ENCODE measurements around the gene UBB.

The UBB gene

GRCh38 chr17:16380640-16381495 lies at the start of gene UBB:
Gene UBB, plus strand, starts transcription at chr17:16381091. Its CDS starts 817 bp downstream, at chr17:16381908.
- in situ Hi-C loops (cut with MboI; ENCODE audit: low sequenced_read_pairs) = no loop called here

- in situ Hi-C loops (cut with MboI; ENCODE audit: low sequenced_read_pairs) = no loop called here
Measured at GRCh38 chr17:16338391-16338790, 42.5 kb upstream of the UBB start.

- in situ Hi-C loops (cut with MboI; ENCODE audit: low sequenced_read_pairs) = no loop called here
Measured at GRCh38 chr17:16339402-16339801, 41.5 kb upstream of the UBB start.

GRCh38 chr17:16339959-16340358 lies 40.9 kb upstream of the UBB start:
- in situ Hi-C loops (cut with MboI; ENCODE audit: low sequenced_read_pairs) = no loop called here

- in situ Hi-C loops (cut with MboI; ENCODE audit: low sequenced_read_pairs) = no loop called here
Measured at GRCh38 chr17:16342979-16343378, 37.9 kb upstream of the UBB start.

- in situ Hi-C loops (cut with MboI; ENCODE audit: low sequenced_read_pairs) = no loop called here
Measured at GRCh38 chr17:16343569-16343968, 37.3 kb upstream of the UBB start.

- in situ Hi-C loops (cut with MboI; ENCODE audit: low sequenced_read_pairs) = no loop called here
Measured at GRCh38 chr17:16345565-16345964, 35.3 kb upstream of the UBB start.

GRCh38 chr17:16346721-16347271 lies 34.1 kb upstream of the UBB start:
- in situ Hi-C loops (cut with MboI; ENCODE audit: low sequenced_read_pairs) = no loop called here

GRCh38 chr17:16348586-16348985 lies 32.3 kb upstream of the UBB start:
- in situ Hi-C loops (cut with MboI; ENCODE audit: low sequenced_read_pairs) = no loop called here

- in situ Hi-C loops (cut with MboI; ENCODE audit: low sequenced_read_pairs) = no loop called here
Measured at GRCh38 chr17:16349431-16349830, 31.5 kb upstream of the UBB start.

GRCh38 chr17:16351831-16352230 lies 29.1 kb upstream of the UBB start:
- in situ Hi-C loops (cut with MboI; ENCODE audit: low sequenced_read_pairs) = no loop called here

- in situ Hi-C loops (cut with MboI; ENCODE audit: low sequenced_read_pairs) = no loop called here
Measured at GRCh38 chr17:16352303-16352666, 28.6 kb upstream of the UBB start.

- in situ Hi-C loops (cut with MboI; ENCODE audit: low sequenced_read_pairs) = no loop called here
Measured at GRCh38 chr17:16352667-16353316, 28.1 kb upstream of the UBB start.

GRCh38 chr17:16353317-16354174 lies 27.3 kb upstream of the UBB start, which contains the start of gene CENPV:
Gene CENPV, minus strand, starts transcription at chr17:16353469. Its CDS starts 33 bp downstream, at chr17:16353436.
- in situ Hi-C loops (cut with MboI; ENCODE audit: low sequenced_read_pairs) = no loop called here

- in situ Hi-C loops (cut with MboI; ENCODE audit: low sequenced_read_pairs) = no loop called here
Measured at GRCh38 chr17:16354585-16354984, 26.3 kb upstream of the UBB start.

- in situ Hi-C loops (cut with MboI; ENCODE audit: low sequenced_read_pairs) = no loop called here
Measured at GRCh38 chr17:16358394-16358793, 22.5 kb upstream of the UBB start.

GRCh38 chr17:16361874-16362273 lies 19.0 kb upstream of the UBB start:
- in situ Hi-C loops (cut with MboI; ENCODE audit: low sequenced_read_pairs) = no loop called here

GRCh38 chr17:16363749-16364536 lies 16.9 kb upstream of the UBB start:
- in situ Hi-C loops (cut with MboI; ENCODE audit: low sequenced_read_pairs) = no loop called here

GRCh38 chr17:16364625-16365024 lies 16.3 kb upstream of the UBB start:
- in situ Hi-C loops (cut with MboI; ENCODE audit: low sequenced_read_pairs) = no loop called here

GRCh38 chr17:16371742-16372141 lies 9.1 kb upstream of the UBB start:
- in situ Hi-C loops (cut with MboI; ENCODE audit: low sequenced_read_pairs) = no loop called here
